ENCODE data around the gene KRTAP1-3. TPM values are rescaled to one million over a fixed set of nuclear protein-coding genes. Genes with fewer than 3 reads are reported as not detected.
"Not testable (repeated sequence)": the region's sequence is repeated elsewhere in the genome, so short reads cannot be mapped to it uniquely, and the experiment has no call there.

KRTAP1-3 gene
- total RNA-seq: not detected in 3 replicates
- long read RNA-seq: 0 reads

GRCh38 chr17:41034346-41034935 is at the start of gene KRTAP1-3:
KRTAP1-3 (minus strand) TSS chr17:41034874; CDS start chr17:41034821, 53 bp downstream.
- not testable (repeated sequence) for DNase-seq (ENCODE audit: low spot score); H3K27ac Mint-ChIP-seq (ENCODE audit: unreplicated experiment); H3K4me1 Mint-ChIP-seq (ENCODE audit: low read depth); H3K36me3 Mint-ChIP-seq (ENCODE audit: low read depth); H3K9me3 Mint-ChIP-seq (ENCODE audit: low read depth); H3K27me3 Mint-ChIP-seq (ENCODE audit: low read depth); H3K4me3 Mint-ChIP-seq (ENCODE audit: unreplicated experiment)

GRCh38 chr17:41084100-41084856 is 49.6 kb upstream of the KRTAP1-3 start, which contains the start of gene KRTAP4-7:
KRTAP4-7 (plus strand) TSS chr17:41084150; CDS start chr17:41084207, 57 bp downstream.
- DNase-seq (ENCODE audit: low spot score); H3K4me3 Mint-ChIP-seq (ENCODE audit: unreplicated experiment); H3K36me3 Mint-ChIP-seq (ENCODE audit: low read depth); H3K27ac Mint-ChIP-seq (ENCODE audit: unreplicated experiment); H3K27me3 Mint-ChIP-seq (ENCODE audit: low read depth); H3K9me3 Mint-ChIP-seq (ENCODE audit: low read depth): not testable (repeated sequence)
- peaks cover 24% of the 10 kb centered on the region for H3K4me1 Mint-ChIP-seq (ENCODE audit: low read depth)

- DNase-seq (ENCODE audit: low spot score); H3K36me3 Mint-ChIP-seq (ENCODE audit: low read depth); H3K4me3 Mint-ChIP-seq (ENCODE audit: unreplicated experiment); H3K27me3 Mint-ChIP-seq (ENCODE audit: low read depth); H3K9me3 Mint-ChIP-seq (ENCODE audit: low read depth); H3K27ac Mint-ChIP-seq (ENCODE audit: unreplicated experiment): not testable (repeated sequence)
- H3K4me1 Mint-ChIP-seq (ENCODE audit: low read depth): peaks cover 24% of the 10 kb centered on the region
Observed at GRCh38 chr17:41083427-41083826, 48.8 kb upstream of the KRTAP1-3 start.

GRCh38 chr17:41082626-41083025 is 48.0 kb upstream of the KRTAP1-3 start:
- Mint-ChIP-seq H3K9me3 (ENCODE audit: low read depth) (no peaks in the 10 kb centered on the region), H3K4me1 (ENCODE audit: low read depth) (peaks cover 24% of the 10 kb centered on the region), H3K36me3 (ENCODE audit: low read depth) (no peaks in the 10 kb centered on the region), H3K27ac (ENCODE audit: unreplicated experiment) (peak overlapping the region; percentile 67), H3K27me3 (ENCODE audit: low read depth) (no peaks in the 10 kb centered on the region), H3K4me3 (ENCODE audit: unreplicated experiment) (no peak overlapping the region)
- no peak for DNase-seq (ENCODE audit: low spot score)
- TF ChIP-seq CTCF (IDR thresholded peaks at IDR 0.05): no peak

GRCh38 chr17:41076788-41077187 is 42.1 kb upstream of the KRTAP1-3 start:
- Mint-ChIP-seq H3K27me3 (ENCODE audit: low read depth) (no peaks in the 10 kb centered on the region), H3K4me3 (ENCODE audit: unreplicated experiment) (no peak overlapping the region), H3K4me1 (ENCODE audit: low read depth) (peaks cover under 1% of the 10 kb centered on the region), H3K27ac (ENCODE audit: unreplicated experiment) (no peak overlapping the region), H3K9me3 (ENCODE audit: low read depth) (no peaks in the 10 kb centered on the region), H3K36me3 (ENCODE audit: low read depth) (no peaks in the 10 kb centered on the region)
- TF ChIP-seq CTCF (IDR thresholded peaks at IDR 0.05): no peak
- DNase-seq (ENCODE audit: low spot score): no peak

GRCh38 chr17:41073676-41074075 is 39.0 kb upstream of the KRTAP1-3 start:
- Mint-ChIP-seq H3K36me3 (ENCODE audit: low read depth) (no peaks in the 10 kb centered on the region), H3K4me1 (ENCODE audit: low read depth) (no peaks in the 10 kb centered on the region)
- no peak for TF ChIP-seq CTCF (IDR thresholded peaks at IDR 0.05)

More at GRCh38 chr17:41073676-41074075, 39.0 kb upstream of the KRTAP1-3 start:
- no peak overlapping the region for H3K27ac Mint-ChIP-seq (ENCODE audit: unreplicated experiment)
- H3K27me3 Mint-ChIP-seq (ENCODE audit: low read depth): no peaks in the 10 kb centered on the region
- no peaks in the 10 kb centered on the region for H3K9me3 Mint-ChIP-seq (ENCODE audit: low read depth)
- H3K4me3 Mint-ChIP-seq (ENCODE audit: unreplicated experiment): no peak overlapping the region
- no peak for DNase-seq (ENCODE audit: low spot score)

All from chondrocyte (in vitro differentiated cells).